ENCODE measurements around the gene H2BK1. TPM values are rescaled to one million over a fixed set of nuclear protein-coding genes. Genes with fewer than 3 reads are reported as not detected.

Gene H2BK1
- not detected for total RNA-seq

DNA sequence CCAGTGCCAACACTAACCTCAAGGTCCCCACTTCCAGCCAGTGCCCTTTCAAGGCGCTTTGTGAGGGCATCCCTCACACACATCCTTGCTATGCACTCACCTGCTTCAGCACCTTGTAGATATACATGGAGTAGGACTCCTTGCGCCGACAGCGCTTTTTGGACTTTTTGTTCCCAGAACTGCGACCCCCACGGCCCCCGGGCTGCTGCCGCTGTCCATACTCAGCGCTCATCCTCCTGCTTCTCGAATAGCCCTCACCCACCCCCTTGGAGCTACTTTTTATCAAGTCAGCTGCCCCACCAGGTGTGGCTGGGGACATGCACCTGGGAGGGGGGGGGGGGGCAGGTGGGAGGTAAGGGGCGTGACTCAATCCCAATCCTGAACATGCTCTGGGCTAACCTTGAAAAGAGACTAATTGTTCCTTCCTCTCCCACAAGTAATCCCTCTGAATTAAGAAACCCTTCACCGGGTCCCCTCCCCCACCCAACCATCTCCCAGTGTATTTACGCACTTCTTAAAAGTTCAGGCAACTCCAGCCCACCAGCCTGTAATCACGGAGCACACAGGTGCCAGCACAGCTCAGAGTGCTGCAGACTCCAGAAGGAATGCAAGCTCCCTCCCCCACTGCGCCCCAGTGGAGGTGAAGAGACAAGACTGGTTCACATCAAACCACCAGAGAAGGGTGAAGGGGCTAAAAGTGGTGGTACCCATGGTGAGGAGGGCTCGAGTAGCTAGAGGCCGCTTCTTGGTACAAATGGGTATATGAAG lies at the start of gene H2BK1:
Gene H2BK1, minus strand, starts transcription at position 402 of the 768 bp plus-strand sequence. Its CDS starts 170 bp downstream, at position 232.
- ChIA-PET CTCF (no interaction called here), POLR2A (interaction anchor here (0.7 kb wide), 1 partner anchor 9 kb away, joined by 3 read pairs; no protein-coding TSS in a partner anchor)

DNA sequence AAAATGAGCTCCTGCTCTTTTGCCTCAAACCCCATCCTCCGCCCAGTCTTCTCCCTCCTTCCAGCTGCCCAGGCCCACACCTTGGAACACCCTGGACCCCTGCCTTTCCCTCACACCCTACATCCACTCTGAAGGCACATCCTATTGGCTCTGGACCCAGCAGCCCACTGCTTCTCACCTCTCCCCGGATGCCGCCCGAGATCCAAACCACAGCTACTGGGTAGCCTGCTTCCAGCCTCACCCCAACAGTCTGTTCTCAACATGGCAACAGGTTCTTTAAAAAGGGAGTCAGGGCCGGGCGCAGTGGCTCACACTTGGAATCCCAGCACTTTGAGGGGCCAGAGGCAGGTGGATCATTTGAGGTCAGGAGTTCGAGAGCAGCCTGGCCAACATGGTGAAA lies 47.7 kb upstream of the H2BK1 start:
- ChIA-PET POLR2A (no interaction called here), CTCF (no interaction called here)

DNA sequence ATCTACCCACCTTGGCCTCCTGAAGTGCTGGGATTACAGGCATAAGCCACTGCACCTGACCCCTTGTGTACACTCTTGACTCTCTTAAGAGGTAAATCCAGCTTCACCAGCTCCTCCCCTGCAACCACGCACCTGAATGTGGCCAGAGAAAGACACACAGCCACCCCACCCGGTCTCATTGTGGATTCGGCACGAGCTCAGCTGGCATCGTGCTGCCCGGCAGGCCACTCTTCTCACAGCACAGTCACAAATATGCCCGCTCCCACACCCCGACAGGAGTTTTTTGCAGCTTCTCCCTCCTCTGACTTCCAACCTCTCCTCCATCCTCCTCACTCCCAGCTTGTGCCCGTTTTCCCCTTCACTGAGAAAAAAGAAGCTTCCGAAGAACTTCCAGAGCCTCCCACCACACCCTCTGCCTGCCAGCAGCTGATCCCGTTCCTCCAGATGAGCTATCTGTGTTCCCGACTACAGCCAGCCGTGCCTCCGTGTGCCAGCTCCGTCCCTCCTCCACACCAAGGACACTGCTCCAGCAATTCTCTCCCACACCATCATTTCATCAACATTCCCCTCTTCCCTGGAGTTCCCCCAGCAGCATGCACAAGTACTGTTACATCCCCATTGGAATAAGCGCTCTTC lies 46.2 kb upstream of the H2BK1 start:
- ChIA-PET POLR2A (interaction anchor here (0.5 kb wide), 1 partner anchor 224 kb away, joined by 3 read pairs; no protein-coding TSS in a partner anchor), CTCF (interaction anchor here (0.7 to 2.1 kb wide), 4 partner anchors 9 to 38 kb away, joined by 3 to 6 read pairs (median 4); no protein-coding TSS in a partner anchor)

DNA sequence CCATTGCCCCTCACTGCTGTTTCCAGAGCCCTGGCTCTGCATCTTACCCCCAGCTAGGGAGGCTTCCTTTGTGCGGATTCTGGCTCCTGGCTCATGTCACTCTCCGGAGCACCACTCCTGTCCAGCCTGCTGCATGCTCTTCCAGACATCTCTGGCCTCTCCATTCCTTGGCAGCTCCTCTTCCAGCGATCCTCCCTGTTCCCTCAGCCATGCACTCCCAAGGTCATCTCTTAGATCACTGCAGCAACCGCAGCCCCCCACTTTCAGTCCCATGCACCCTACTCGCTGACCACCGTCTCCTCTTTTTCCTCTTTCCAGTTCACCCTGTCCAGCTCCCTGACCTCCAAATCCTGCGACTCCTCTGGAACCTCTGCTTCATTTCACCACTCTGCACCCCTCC lies 45.1 kb upstream of the H2BK1 start:
- ChIA-PET POLR2A (no interaction called here), CTCF (interaction anchor here (1.3 to 2.1 kb wide), 3 partner anchors 8 to 39 kb away, joined by 3 to 6 read pairs (median 5); no protein-coding TSS in a partner anchor)

DNA sequence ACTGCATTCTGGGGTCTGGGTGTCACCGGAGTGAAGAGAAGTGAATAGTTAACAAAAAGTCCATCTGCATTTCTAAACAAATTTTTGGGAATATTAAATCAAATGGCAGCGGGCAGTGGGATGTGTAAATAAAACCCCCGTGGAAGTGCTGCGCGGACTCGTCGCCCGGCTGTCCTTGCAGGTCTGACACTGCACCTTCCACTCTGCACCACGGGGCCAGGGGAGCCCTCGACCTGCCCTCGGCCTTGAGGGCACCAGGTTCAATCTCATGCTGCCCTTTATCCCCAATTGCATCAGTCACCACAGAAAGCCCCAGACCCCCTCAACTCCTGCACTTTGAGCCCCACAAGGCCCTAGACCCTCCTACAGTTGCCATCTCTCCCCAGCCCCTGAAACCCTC lies 44.6 kb upstream of the H2BK1 start:
- CTCF ChIA-PET, result interaction anchor here (1.0 to 1.4 kb wide), 2 partner anchors 11 kb away, joined by 3 to 5 read pairs; no protein-coding TSS in a partner anchor

DNA sequence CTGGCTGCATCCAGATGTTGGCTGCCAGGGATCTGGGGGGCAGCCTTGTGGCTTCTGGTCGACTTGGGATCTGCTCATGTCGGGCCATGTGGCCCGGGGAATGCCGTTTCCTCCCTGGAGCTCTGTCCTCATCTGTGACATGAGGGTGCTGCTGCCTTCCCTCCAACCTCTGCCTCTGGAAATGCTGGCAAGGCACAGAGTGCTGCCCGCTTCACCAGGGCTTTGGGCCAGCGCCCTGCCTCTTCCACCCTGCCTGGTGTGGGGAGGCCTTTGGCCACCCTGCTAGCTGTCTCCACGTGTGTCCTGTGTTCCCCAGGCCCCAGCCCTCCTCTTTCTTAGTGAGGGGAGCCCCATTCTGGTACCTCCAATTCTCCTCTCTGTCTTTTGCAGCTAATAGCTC lies 44.0 kb upstream of the H2BK1 start:
- ChIA-PET CTCF (interaction anchor here (1.0 kb wide), 1 partner anchor 10 kb away, joined by 3 read pairs; no protein-coding TSS in a partner anchor), POLR2A (no interaction called here)

More for the DNA sequence above, 44.6 kb upstream of the H2BK1 start:
- POLR2A ChIA-PET, result no interaction called here

DNA sequence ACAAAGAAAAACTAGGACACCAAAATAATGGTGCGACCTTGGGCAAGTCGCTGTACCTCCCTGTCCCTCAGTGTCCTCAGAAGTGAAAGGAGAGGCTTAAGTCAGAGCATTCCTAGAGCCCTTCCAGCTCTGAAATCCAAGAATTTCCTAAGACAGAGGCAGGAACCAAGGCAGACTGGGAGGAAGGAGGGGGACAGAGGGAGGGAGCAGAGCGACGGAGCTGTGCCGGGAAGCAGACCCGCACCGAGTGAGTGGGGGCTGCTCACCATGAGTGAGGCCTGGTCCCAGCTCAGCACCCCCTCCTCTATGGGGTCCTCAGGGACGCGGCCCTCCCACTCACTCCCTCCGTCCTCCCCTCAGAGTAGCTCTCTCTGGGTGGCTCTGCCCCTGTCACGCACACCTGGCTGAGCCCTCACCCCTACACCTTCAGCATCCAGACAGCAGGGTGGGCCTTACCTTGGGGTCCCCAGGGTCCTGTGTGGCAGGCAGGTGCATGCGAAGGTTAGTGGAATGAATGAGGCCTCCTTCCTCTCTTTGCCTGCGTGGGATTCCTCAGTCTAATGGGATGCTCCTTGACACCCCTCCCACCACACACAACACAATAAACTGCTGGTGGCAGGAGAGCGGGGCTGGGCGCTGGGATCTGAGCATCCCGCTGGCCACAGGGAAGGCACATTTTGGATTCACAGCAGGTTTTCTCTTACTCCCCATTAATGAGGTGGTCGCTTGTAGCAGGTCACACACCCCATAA lies 42.8 kb upstream of the H2BK1 start:
- CTCF ChIA-PET, result no interaction called here
- POLR2A ChIA-PET, result no interaction called here

DNA sequence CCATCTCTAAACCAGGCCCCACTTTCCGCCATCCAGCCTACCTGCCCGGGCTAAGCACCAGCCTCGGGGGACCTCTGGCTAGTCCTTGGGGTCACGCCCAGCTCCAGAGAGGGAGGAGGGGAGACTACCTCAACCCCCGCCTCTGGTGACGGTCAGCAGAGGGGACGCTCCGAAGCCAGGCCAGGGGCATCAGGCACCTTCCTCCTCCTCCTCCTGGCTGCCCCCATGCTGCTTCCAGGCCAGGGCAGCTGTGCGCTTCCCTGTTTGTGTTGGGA lies 42.2 kb upstream of the H2BK1 start:
- POLR2A ChIA-PET, result no interaction called here
- CTCF ChIA-PET, result no interaction called here

DNA sequence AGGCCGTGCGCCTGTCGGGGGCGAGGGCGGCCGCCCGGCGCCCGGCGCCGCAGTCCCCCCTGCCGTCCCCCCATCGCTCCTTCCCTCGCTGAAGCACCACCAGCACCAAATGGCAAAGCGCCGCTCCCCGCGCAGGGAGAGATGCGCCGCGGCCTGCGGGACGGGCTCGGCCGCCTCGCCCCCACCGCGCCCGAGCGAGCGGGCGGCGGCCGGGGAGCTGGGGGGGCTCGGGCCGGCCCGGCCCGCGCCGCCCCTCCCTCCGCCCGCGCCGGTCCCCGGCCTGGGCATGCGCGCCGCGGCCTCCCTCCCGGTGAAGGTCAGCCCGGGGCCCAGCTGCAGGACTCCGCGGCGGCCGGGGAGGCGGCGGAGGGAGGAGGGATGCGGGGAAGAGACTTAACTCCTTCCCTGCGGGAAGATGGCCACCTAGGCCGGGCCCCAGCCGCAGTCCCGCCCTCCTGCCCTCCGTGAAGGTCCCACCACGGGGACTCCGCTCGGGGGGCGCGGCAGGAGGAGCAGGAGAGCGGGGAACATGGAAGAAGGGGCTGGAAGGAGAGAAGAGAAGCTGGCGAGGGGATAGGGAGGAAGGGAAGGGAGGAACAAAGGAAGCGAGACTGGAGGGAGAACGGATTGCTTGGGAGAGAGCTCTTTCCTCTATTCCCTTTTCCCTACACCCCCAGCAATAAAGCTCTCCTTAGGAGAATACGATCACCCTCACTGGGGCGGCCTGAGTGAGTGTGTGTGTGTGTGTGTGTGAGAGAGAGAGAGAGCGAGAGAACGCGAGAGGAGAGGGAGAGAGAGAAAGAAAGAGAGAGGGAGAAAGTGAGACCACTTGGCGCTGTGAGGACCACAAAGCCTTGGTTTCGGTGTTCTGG lies 41.6 kb upstream of the H2BK1 start:
- ChIA-PET POLR2A (no interaction called here), CTCF (interaction anchor here (1.8 kb wide), 1 partner anchor 19 kb away, joined by 8 read pairs; the partner anchor contains the start of gene CHPF2)

DNA sequence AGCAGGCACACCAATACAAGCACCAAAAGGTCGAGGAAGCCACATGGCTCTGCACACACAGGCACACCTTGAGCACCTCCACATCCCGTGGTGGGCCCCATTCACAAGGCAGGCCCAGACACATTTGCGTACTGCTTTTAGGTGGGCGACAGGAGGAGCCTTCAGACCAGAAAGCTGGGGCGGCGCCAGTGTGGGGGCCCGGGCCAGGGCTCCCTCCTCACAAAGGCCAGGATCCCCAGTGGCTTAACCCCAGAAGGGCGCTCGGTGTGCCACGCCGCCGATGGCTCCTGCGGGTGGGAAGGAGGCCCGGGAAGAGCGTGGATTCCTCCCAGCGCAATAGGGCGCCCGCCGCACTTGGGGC lies 41.0 kb upstream of the H2BK1 start:
- ChIA-PET CTCF (interaction anchor here (1.0 to 1.8 kb wide), 3 partner anchors 18 to 85 kb away, joined by 3 to 8 read pairs (median 6); partner anchors contain the start of gene CHPF2), POLR2A (no interaction called here)

DNA sequence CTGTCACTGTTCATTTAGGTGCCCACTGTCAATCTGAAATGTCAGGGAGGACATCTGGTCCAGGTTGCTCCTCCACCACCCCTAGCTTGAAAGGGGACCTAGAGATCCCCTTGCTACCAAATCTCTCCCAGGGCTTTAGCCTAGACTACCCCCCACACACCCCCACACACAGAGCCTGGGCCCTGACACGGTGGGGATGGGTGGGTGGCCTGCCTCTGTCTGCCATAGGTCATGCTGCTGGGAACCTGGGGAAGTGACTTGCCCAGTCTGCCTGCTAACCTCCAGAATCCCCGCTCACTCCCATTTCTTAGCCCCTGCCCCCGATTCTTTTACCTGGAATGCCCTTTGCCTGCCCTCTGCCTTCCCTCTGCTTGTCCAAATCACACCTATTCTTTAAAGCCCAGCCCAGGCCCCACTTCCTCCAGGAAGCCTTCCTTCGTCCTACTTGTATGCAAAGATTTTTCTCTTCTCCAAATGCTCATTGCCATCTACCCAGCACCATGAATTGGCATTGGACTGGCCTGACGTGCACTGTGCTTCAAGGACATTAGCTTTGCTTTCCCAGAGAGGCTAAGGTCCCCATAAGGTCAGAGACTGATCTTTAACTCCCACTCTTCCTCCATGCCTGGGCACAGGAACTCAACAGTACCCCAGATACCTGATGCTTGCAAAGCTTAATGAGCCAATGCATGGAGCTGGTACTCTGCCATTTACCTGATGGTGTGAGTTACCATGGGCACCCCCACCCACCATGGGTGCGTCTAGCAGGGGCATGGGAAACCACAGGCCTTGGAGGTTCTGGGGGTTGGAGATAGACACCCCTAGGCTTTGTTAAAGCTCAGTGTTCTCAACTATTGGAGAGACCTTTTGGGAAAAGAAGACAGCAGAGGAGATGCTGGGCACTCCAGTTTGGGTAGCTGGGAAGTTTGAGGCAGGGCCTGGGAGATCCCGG lies 40.2 kb upstream of the H2BK1 start:
- ChIA-PET CTCF (interaction anchor here (1.0 to 1.8 kb wide), 3 partner anchors 18 to 84 kb away, joined by 3 to 8 read pairs (median 6); partner anchors contain the start of gene CHPF2), POLR2A (no interaction called here)

DNA sequence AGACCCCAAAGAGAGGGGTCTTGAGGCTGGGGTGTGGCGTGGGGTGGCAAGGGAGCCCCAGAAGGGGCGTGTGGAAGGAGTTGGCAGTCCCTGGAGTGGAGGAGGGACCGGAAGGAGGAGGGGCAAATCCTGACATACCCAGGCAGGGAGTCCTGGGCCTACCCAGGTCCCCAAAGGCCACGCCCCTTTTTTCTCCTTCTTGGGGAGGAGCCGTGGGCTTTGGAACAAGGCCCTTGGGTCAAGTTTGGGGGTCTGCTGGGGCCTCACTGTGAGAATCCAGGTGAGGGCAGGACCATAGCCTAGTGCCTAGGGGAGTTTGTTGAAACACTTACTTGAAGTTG lies 39.4 kb upstream of the H2BK1 start:
- ChIA-PET POLR2A (no interaction called here), CTCF (no interaction called here)

DNA sequence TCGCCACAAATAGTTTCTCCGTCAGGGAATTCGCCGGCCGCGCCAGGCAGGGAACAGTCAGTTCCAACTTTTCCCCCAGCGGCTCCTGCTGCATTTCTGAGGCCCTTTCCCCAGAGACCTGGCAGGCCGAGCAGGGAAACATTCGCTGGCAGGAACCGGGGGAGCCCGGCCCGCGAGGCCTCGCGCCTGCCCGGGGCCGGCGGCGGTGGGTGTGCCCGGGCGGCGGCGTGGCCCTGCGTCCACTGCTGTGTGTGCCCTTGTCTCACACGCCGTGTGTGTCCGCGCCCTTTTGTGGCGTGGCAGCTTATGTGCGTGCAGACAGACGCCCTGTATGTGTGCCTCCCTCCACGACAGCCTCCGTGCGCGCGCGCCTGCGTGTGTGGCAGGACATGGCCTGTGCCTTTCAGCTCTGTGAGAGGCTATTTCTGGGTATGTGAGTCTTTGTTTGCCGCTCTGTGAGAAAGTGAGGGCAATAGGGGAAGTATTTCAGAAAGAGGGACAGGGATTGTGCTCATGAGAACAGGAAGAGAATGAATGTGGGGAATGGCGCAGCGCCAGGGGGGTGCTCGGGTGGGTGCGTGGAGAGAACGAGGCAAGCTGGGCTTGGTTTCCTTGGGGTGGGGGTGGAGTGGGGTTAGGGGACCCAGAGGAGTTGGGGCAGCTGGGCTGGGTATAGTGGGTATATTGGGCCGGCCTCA lies 38.9 kb upstream of the H2BK1 start:
- ChIA-PET POLR2A (no interaction called here), CTCF (no interaction called here)

DNA sequence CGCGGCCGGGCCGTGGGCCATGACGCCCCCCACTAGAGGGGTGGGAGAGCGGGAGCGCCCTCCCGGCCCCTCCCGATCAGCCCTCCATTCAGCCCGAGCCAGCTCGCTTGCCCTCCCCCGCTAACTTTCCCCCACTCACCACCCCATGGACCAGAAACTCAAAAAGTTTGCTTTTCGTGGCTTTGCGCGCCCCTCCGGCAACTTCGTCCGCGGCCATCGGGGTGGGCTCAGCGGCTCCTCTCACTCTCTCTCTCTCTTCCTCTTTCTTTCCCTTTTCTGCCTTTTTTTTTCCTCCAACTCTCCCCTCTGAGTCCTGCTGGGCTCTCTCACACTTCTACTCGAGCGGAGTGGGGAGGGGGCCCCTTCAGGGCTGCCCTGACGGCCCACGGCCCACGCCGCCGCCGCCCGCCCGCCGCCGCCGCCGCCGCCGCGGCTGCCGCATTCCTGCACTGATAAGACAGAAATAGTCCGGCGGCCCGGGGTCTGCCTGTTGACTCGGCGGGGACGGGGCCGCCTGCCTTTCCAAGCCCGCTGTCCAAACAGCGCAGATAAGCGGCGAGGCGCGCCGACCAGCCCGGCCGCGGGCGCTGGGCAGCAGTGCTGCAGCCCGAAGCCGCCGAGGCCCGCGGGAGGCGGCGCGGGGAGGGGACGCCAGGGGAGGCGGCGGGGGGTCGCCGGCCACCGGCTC lies 38.2 kb upstream of the H2BK1 start, which contains the start of gene SMARCD3:
Gene SMARCD3, minus strand, starts transcription at position 349 of the 688 bp plus-strand sequence. Its CDS starts 132 bp downstream, at position 217.
- CTCF ChIA-PET, result interaction anchor here (0.7 kb wide), 1 partner anchor 230 kb away, joined by 3 read pairs; no protein-coding TSS in a partner anchor

DNA sequence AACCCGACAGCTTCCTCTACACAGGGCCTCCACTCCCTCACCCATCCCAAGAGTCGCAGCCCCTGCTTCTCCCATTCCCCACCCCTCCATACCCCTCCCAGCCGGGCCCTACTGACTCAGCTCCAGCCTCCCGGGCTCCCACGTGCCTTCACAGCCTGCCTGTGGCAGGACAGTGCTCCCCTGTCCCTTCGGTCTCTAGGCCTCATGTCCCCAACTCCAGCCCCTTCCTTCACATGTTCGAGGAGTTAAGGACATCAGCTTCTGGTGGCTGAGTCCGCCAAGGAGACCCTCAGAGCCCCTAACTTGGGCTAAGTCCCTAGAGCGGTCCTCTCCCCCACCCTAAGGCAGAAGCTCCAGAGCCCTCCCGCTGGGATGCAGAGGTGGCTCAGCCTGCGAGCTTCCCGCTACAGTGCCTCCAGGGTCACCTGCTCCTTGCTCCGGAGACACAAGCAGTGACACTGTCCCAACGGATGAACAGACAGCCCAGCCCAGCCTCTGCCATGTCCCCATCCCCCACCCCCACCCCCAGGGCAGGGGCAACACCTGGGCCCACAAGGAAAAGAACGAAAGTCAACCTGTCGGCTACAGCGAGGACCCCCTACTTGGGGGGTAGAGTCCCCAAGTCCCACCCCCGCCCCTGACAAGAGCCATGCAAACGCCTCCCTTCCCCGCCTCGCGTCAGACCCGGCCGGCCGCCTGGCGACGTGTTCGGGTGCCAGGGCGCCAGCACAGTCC lies 37.5 kb upstream of the H2BK1 start:
- POLR2A ChIA-PET, result no interaction called here
- CTCF ChIA-PET, result interaction anchor here (0.7 to 2.4 kb wide), 8 partner anchors 8 to 229 kb away, joined by 3 to 12 read pairs (median 4); partner anchors contain the start of gene CHPF2

More for the DNA sequence above, 38.2 kb upstream of the H2BK1 start, which contains the start of gene SMARCD3:
- POLR2A ChIA-PET, result no interaction called here

All from activated CD8-positive, alpha-beta memory T cell treated with anti-CD3 and anti-CD28 coated beads for 36 hours (primary cell).